Measurements from ENCODE around the gene DOCK2.

The DOCK2 gene

DNA sequence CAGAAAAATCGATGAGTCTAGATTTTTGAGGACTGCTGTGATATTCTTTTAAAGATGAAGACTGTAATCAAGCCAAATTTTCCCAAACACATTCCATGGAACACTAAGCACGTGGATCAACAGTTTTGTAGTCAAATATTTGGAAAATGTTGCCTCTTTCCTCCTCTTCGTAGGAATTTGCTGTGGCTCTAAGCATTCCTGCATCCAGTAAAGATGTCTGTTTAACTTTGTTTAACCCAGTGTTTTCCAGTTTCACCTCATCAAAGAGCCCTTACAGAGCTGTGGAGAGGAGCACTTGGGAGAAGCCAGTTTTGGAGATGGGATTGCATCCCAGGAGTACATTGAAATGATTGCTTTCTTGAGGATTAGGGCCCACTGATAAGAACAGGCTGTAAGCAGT, 284.3 kb downstream of the DOCK2 start:
- H3K4me3 ChIP-seq = no peak overlapping the region
- no peak for DNase-seq (ENCODE audit: low spot score)
- no peak overlapping the region for H3K27ac ChIP-seq
- TF ChIP-seq, protein P1, sequence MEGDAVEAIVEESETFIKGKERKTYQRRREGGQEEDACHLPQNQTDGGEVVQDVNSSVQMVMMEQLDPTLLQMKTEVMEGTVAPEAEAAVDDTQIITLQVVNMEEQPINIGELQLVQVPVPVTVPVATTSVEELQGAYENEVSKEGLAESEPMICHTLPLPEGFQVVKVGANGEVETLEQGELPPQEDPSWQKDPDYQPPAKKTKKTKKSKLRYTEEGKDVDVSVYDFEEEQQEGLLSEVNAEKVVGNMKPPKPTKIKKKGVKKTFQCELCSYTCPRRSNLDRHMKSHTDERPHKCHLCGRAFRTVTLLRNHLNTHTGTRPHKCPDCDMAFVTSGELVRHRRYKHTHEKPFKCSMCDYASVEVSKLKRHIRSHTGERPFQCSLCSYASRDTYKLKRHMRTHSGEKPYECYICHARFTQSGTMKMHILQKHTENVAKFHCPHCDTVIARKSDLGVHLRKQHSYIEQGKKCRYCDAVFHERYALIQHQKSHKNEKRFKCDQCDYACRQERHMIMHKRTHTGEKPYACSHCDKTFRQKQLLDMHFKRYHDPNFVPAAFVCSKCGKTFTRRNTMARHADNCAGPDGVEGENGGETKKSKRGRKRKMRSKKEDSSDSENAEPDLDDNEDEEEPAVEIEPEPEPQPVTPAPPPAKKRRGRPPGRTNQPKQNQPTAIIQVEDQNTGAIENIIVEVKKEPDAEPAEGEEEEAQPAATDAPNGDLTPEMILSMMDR (IDR thresholded peaks at IDR 0.05) = no peak

DNA sequence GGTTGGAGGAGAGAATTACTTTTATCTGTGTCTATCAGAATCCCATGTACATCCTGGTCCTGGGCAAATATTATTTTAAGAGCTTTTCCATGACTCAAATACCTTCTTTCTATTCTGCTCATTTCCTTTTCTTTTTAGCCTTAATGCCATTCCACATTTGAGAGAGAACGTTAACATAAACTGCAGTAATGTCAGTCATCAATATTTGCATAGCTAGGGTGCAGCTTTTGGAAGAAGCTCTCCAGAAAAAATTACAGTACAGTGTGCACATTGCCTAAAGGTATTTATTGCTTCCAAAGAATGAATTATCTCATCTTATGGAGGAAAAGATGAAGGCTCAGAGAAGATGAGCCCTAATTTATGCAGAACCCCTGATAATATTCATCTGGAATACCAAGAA, 284.9 kb downstream of the DOCK2 start:
- DNase-seq (ENCODE audit: low spot score) = no peak
- Histone ChIP-seq H3K4me3 (no peak overlapping the region), H3K27ac (no peak overlapping the region)
- TF ChIP-seq, protein P1 (IDR thresholded peaks at IDR 0.05) = no peak

DNA sequence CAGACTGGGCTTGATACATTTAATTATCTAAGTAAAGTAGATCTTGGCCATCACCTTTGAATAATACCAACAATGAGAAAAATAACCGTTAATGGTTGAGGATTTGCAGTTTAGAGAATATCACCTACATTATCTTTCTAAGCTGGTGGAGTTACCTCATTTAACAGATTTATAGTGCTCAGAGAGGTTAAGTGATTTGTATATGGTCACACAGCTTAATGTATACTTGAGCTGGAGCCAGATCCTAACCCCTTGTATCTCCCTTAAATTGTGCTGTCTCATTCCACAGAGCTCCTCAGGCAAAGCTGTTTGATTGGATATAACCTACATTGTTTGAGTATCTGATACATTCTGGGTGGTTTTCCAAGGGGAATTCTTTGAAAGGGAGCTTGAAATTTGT, 285.4 kb downstream of the DOCK2 start:
- TF ChIP-seq, protein P1 (IDR thresholded peaks at IDR 0.05) = no peak
- DNase-seq (ENCODE audit: low spot score) = no peak
- no peak overlapping the region for H3K4me3 ChIP-seq
- H3K27ac ChIP-seq = no peak overlapping the region

DNA sequence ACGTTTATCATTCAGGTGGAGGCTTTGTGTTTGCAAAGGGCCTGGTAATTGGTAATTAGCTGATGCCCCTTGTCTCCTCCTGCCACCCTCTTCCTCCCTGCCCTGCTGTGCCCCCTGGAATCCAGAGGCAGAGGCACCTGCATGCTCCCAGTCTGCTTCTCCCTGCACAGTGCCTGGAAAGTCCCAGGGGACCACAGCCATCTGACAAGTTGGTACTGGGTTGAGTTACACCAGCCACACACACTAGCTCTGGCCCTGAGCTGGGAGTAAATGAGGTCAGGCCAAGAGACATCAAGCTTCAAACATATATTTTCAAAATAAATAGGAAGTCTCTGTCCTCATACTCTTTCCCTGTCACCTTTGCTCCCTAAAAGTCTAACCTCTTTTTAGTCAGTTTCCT, 286.9 kb downstream of the DOCK2 start:
- DNase-seq (ENCODE audit: low spot score) = no peak
- TF ChIP-seq, protein P1 (IDR thresholded peaks at IDR 0.05) = no peak
- Histone ChIP-seq H3K4me3 (no peak overlapping the region), H3K27ac (no peak overlapping the region)

DNA sequence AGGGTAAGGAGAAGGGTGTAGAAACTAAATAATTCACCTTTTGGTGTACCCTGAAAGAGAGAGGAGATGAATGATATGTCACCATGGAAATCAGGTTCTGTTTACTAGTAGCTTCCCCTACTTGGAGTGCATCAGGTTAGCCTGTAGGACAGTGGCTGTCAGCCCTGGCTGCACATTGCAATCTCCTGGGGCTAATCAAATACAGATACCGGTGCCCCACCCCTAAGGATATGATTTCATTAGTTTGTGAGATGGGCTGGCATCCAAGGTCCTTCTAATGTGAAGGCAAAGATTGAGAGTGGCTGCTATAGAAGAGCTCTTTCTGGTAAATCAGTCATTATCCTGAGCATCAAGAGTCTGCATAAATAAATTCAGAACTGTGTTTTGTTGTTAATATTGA, 296.1 kb downstream of the DOCK2 start:
- Histone ChIP-seq H3K4me3 (no peak overlapping the region), H3K27ac (no peak overlapping the region)
- no peak for DNase-seq (ENCODE audit: low spot score)
- TF ChIP-seq, protein P1 (IDR thresholded peaks at IDR 0.05) = no peak

DNA sequence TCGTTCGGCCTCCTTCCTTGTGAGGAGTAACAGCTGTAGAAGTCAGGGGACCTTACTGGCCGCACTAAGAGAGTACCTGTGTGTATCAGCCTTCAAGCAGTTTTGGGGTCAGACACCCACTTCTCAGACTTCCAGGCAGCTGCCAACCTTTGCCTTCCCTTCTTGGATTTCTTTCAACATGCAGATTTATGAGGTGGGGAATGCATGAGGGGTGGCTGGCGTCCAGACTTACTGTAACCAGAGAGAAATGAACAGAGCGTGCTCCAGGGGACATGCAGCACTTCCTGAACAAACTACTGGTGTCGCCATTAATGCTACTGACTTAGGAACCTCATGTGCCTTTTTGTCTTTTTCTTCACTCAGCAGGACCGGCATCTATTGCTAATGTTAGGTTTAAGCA, 296.5 kb downstream of the DOCK2 start:
- TF ChIP-seq, protein P1 (IDR thresholded peaks at IDR 0.05) = no peak
- Histone ChIP-seq H3K4me3 (no peak overlapping the region), H3K27ac (no peak overlapping the region)
- DNase-seq (ENCODE audit: low spot score) = no peak

DNA sequence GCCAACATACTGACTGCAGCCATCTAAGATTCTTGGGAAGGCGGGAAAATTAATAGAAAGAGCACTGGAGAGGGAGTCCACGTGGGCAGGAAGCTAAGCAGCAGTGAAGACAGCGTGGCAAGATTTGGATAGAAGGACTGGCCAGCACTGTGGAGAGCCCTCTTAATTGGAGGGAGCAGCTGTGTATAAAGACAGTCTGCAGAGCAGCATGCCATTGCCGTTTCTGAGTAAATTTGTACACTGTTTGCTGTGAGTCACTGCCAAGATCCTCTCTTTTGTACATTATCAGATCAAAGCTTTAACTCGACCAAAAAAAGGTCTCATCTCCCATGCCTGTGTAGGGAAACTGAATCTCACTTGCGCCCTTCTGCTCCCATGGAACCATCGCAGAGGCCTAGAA, 297.9 kb downstream of the DOCK2 start:
- no peak for DNase-seq (ENCODE audit: low spot score)
- TF ChIP-seq, protein P1 (IDR thresholded peaks at IDR 0.05) = no peak
- Histone ChIP-seq H3K27ac (no peak overlapping the region), H3K4me3 (no peak overlapping the region)
